Putamen (tissue), 1 donor: ENCODE measurements around the gene TNS3.

ENCODE experiments used
- DNase-seq: peaks from one replicate; pipeline ENCODE4 v3.0.0-alpha.2; 2016; ENCODE audit warnings: low spot score

Gene TNS3

GRCh38 chr7:47225387-47226131 lies 356.4 kb downstream of the TNS3 start:
- no peak for DNase-seq
